GM04504 (cell line): Measurements from ENCODE around the gene CFAP43.
"Not testable (repeated sequence)": the region's sequence is repeated elsewhere in the genome, so short reads cannot be mapped to it uniquely, and the experiment has no call there.

Experiments used
- DNase-seq: peaks from one replicate; pipeline ENCODE4 v3.0.0-alpha.2; 2012; ENCODE audit warnings: low read depth

Gene CFAP43

GRCh38 chr10:104255311-104255981, 23.3 kb upstream of the CFAP43 start:
- DNase-seq: peak; percentile 64

DNA sequence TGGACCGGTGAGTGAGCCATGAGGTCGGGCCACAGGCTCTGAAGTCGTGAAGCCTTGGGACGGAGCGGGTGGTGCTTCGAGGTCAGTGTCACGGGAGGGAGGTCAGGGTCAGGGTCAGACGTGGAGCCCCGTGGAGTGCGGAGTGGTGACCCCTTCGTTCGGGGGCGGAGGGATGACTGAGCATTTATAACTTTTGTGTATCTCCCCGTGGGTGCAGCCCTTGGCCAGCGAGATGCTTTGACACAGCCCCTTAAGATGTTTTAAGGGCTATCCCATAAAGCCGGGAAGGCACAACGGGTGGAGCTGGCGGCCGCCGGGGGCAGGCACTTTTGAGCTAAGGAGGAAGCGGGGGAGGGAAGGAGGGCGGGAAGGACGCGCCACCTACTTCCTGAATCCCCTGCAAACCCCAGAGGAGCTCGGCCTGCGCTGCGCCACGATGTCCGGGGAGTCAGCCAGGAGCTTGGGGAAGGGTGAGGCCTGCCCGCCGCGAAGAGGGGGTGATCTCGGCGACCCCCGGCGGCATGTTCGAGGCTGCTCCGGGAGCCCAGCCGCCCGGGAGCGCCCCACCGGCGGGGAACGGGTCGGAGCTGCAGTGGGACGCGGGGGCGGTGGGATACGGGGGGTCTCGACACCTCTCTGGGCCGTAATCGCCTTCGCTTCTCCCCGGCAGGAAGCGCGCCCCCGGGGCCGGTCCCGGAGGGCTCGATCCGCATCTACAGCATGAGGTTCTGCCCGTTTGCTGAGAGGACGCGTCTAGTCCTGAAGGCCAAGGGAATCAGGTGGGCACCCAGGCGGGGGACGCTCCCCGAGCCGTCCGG, 22.5 kb upstream of the CFAP43 start, which contains the start of gene GSTO1:
Gene GSTO1, plus strand, starts transcription at position 400 of the 818 bp plus-strand sequence. Its CDS starts 37 bp downstream, at position 437.
- no peak for DNase-seq

DNA sequence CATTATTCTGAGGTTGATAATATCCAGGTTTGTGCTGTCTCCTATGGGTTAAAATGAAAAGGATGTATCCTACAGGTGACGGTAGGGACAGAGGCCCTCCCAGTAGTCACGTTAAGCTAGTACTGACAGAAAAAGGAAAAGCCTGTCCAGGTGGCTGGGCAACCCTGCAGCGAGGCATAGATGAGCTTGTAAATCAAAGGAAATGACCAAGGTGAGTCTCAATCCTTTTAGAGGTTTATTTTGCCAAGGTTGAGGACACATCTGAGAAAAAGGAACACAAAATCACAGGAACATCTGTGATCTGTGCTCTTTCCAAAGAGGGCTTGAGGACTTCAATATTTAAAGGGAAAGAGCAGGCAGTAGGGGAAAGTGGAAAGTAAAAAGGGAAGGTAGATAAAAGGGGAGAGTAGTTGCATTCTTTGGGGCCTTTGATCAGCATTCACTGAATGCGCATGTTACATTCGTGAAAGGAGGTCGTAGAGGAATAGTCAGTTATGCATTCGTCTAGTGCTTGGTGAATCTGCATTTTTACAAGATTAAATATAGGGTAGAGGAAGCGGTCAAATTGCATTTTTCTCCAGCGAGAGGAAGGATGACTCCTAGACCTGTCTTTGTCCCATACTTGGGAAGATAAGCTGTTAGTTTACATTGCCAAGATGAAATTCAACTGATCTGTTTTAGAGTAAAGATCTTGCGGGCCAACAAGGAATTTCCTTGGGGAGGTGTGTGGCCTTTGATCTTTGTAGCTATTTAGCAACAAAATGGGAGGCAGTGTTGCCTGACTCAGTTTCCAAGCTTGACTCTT, 21.6 kb upstream of the CFAP43 start:
- DNase-seq: no peak

- no peak for DNase-seq
Observed at GRCh38 chr10:104253106-104253505, 20.9 kb upstream of the CFAP43 start.

DNA sequence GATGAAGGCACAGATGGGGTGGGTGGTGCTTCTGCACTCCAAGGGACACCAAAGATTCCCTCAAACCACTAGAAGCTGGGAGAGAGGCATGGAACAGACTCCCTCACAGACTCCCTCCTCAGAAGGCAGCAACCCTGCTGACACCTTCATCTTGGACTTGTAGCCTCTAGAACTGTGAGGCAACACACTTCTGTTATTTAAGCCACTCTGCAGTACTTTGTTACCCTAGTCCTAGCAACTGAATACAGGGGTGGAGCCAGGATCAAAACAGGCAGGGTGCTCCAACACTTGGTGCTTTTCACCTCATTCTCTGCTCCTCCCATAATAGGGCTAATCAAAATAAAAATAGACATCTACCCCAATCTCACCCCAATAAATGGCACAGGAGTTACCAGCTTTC, 20.2 kb upstream of the CFAP43 start:
- DNase-seq: no peak

DNA sequence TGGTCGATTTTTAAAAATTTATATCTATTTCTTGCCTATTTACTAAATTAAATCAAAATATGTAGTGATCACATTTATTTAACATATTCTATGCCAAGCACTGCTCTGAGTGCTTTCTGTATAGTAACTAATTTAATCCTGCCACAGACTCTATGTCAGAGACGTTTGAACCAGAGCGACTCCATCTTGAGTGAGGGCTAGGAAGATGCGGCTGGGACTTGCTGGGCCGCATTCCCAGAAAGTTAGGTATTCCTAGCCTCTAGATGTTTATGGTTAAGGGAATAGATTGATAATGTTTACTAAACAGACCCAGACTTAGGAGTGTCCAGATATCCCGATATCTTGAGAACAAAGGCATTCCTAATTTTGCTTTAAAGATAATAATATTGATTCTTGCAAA, 19.3 kb upstream of the CFAP43 start:
- no peak for DNase-seq

- DNase-seq: no peak
Observed at GRCh38 chr10:104250371-104250770, 18.2 kb upstream of the CFAP43 start.

- DNase-seq: not testable (repeated sequence)
Observed at GRCh38 chr10:104248931-104249330, 16.8 kb upstream of the CFAP43 start.

DNA sequence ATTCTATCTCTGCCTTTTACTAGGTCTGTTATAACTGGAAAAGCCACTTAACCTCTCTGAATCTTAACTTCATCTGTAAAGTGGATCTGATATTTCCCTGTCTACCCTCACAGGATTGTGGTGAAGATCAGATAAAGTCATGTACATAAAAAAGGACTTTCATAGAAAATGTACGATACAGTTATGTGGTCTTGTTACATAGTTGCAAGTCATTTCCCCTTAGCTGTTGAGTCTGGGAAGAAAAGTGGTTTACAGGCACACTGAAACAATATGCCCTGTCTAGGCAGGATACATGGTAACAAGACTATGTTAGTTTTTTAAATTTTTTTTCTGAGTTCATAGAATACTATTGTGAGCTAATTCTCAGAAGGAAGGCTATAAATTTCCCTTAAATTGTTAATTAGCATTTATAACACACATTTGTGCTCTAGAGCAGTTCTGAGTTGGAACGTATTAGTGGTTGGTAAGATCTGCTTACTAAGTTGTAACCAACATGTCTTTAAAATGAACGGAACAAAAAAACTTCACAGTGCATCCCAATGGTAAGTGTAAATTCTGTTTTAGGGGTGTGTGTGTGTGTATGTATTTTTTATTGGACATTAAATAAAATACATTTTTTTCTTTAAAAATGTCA, 15.5 kb upstream of the CFAP43 start:
- DNase-seq: no peak

- DNase-seq: no peak
Observed at GRCh38 chr10:104246976-104247375, 14.8 kb upstream of the CFAP43 start.

- no peak for DNase-seq
Observed at GRCh38 chr10:104245066-104245632, 13.0 kb upstream of the CFAP43 start.

DNA sequence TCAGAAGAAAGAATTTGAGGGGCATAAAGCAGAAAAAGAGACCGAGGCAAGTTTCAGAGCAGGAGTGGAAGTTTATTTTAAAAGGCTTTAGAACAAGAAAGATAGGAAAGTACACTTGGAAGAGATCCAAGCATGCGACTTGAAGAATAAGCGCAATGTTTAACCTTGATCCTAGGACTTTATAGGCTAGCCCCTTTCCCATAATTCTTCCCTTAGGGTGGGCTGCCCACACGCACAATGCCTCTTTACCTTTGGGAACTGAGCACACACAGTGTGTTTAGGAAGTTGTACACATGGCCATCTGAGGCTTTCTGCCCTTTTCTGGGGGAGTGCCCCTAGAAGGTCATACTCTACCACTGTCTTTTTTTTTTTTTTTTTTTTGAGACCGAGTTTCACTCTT, 11.3 kb upstream of the CFAP43 start:
- DNase-seq: no peak

DNA sequence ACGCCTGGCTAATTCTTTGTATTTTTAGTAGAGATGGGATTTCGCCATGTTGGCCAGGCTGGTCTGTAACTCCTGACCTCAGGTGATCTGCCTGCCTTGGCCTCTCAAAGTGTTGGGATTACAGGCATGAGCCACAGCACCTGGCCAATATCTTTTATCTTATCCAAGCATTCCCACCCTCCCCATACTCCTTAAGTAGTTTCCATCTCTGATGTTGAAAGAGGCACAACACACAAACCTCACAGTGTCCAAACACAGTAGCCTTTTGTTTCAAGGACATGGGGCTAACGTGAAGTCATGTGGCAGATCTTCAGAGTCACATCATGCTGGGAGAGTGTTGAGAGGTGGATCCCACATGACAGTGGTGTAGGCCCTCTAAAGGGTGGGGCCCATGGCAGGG, 10.8 kb upstream of the CFAP43 start:
- not testable (repeated sequence) for DNase-seq

- no peak for DNase-seq
Observed at GRCh38 chr10:104242545-104242944, 10.4 kb upstream of the CFAP43 start.

DNA sequence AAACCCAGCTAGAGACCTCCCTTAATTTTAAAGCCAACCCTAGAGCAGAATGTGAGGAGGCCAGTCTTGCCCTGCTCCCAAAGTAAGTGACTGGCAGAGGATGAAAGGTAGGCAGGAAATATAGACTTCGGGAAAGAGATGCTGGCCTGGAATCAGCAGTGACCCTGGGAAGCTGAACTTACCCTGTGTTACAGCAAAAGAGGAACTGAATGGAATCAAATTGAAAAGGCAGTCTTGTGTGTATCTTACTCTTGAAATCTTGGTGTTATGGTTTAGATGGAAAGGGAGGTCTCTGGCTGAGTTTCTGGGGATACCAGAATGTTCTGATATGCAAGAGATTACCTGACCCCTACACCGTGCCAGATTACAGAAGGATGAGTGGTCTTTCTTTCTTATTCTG, 7.9 kb upstream of the CFAP43 start:
- DNase-seq: no peak

DNA sequence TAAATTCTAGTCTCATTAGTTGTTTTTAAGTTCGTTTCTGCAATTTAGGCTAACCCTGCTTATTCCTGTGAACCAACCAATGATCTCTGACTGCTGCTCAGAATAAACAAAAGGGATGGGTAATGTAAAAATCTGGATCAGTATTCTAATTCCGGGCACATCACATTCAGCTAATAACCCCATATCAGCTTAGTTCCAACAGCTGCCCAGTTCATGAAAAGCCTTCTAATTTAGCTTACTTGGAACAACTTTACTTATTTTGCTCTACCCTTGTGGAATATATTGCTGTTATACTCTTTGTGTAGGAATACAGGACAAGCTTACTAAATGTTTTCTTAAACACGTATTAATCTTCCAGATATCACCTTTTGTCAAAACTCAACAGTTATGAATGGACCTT, 3.6 kb upstream of the CFAP43 start:
- DNase-seq: no peak

- DNase-seq: no peak
Observed at GRCh38 chr10:104234934-104235333, 2.8 kb upstream of the CFAP43 start.

DNA sequence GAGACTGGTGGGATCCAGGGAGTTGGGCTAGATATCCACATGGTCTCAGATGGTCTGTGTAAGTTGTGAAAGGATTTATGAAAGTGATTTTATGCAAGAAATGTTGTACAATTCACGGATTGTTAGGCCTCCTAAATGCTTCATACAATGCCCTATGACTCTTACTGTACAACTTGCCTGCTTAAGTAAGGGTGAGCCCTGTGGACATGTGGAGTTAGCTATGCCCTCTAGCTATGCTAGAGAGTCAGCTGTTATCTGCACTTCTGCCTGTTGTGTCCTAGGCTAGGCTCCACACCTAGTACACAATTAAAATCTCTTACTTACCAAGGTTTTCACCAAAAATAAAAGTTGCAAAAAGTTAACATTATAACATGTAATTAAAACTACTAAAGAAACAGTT, 1.7 kb upstream of the CFAP43 start:
- no peak for DNase-seq

DNA sequence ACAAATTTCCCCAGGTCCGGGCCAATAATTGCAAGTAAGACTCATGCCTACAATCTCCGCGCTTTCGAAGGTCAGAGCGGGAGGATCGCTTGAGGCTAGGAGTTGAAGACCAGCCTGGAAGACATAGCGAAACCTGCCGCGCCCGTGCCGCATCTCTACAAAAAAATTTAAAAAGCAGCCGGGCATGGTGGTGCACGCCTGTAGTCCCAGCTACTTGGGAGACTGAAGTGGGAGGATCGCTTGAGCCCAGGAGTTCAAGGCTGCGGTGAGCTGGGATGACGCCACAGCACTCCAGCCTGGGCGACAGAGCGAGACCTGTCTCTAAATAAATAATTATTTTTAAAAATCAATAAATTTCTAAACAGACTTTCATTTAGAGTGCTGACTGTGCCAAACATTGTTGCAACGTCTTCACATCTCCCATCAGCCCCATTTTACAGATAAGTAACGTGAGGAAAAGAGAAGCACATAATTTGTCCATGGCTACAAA, 494 bp upstream of the CFAP43 start:
- no peak for DNase-seq

DNA sequence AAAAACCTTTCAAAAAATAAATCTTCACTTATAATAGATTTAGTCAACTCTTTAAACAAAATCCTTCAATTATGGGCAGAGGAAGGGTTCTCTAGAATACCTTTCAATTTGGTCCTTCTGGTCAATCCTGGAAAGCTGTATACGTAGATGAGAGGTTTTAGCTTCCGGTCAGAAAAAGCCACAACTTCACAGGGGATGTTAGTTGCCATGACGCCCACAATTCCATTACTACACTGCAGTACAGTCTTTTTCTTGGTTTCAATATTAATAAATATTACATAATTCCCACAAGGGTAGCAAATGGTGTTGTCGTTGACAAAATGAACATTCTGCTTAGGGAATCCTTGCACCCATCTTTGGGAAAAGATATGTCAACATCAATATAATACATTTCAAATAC, 1.7 kb downstream of the CFAP43 start:
- DNase-seq: no peak

DNA sequence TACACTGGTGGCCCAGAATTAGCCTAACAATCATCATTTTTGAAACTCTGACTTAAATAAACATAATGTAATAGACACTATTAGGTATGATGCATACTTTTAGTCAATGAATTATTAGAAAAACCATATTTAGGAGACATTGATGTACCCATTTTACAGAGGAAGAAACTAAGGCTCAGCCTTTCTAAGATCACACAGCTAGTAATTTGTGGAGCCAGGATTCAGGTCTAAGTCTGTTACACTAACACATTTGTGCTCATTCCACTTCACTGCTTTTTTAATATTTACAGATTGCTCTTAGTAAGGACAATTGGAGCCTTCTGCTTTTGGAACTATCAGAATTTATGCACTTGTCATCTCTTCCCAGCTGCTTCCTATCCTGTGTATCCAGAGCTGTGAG, 8.9 kb downstream of the CFAP43 start:
- no peak for DNase-seq

GRCh38 chr10:104220522-104220921, 11.6 kb downstream of the CFAP43 start:
- no peak for DNase-seq
